IMR-90 (cell line): Measurements from ENCODE around the gene IZUMO4. TPM values are rescaled to one million over a fixed set of nuclear protein-coding genes. Genes with fewer than 3 reads are reported as not detected.

Experiments
- ATAC-seq: fragments of 200-7000 bp; cut with Tn5 transposase; 2 replicates; pipeline ENCODE4 v1.9.1; 2020; ENCODE audit warnings: low read depth, mild to moderate bottlenecking, moderate library complexity
- BruUV-seq: library from RNA; stranded (reverse); fragments of 400-500 nt; replicated peaks from 2 replicates; lab custom pipeline; 2021; lab: Mats Ljungman, UMichigan
- CTCF ChIA-PET: fragments of 300-600 bp; formaldehyde crosslinking; extraction: SDS; loops from one replicate; lab custom pipeline; 2021; ENCODE audit warnings: antibody characterized with exemption; lab: Yijun Ruan, JAX
- POLR2A ChIA-PET: fragments of 300-600 bp; sonication (Branson Sonifier 250); formaldehyde crosslinking; loops from one replicate; lab custom pipeline; 2022; ENCODE audit warnings: antibody characterized with exemption; ENCODE audit not compliant: unreplicated experiment; lab: Charles Lee
- DNase-seq: peaks from one replicate; pipeline ENCODE4 v3.0.0; 2013
- H2AFZ ChIP-seq: replicated peaks from 2 replicates; pipeline ENCODE3; 2013; ENCODE audit warnings: low read length, mild to moderate bottlenecking; ENCODE audit not compliant: poor library complexity
- H2AK5ac ChIP-seq: 2 replicates; pipeline ENCODE4 v1.6.1; 2013; ENCODE audit warnings: low read depth, low read length, inconsistent platforms
- H2AK9ac ChIP-seq: replicated peaks from 2 replicates; pipeline ENCODE3; 2013; ENCODE audit warnings: mild to moderate bottlenecking, low read depth, low read length, moderate library complexity; ENCODE audit not compliant: poor library complexity
- H2BK120ac ChIP-seq: 2 replicates; pipeline ENCODE4 v1.6.1; 2013; ENCODE audit warnings: low read depth, low read length, inconsistent platforms
- H2BK15ac ChIP-seq: 3 replicates; pipeline ENCODE4 v1.6.1; 2013; ENCODE audit warnings: low read depth, low read length, inconsistent platforms
- H2BK20ac ChIP-seq: 2 replicates; pipeline ENCODE4 v1.6.1; 2013; ENCODE audit warnings: low read depth, mild to moderate bottlenecking, inconsistent platforms, low read length, moderate library complexity
- H2BK5ac ChIP-seq: 2 replicates; pipeline ENCODE4 v1.6.1; 2013; ENCODE audit warnings: mild to moderate bottlenecking, low read depth, low read length, inconsistent platforms; ENCODE audit not compliant: poor library complexity, severe bottlenecking
- H3K14ac ChIP-seq: replicated peaks from 2 replicates; pipeline ENCODE4 v1.6.1; 2013; ENCODE audit warnings: low read depth, low read length, inconsistent platforms
- H3K18ac ChIP-seq: 2 replicates; pipeline ENCODE4 v1.6.1; 2013; ENCODE audit warnings: low read depth, low read length, control low read depth
- H3K23ac ChIP-seq: 2 replicates; pipeline ENCODE4 v1.6.1; 2013; ENCODE audit warnings: low read depth, low read length, inconsistent platforms
- H3K27ac ChIP-seq: 2 replicates; pipeline ENCODE4 v1.5.1; 2013; ENCODE audit warnings: mild to moderate bottlenecking, control low read depth, low read length; ENCODE audit not compliant: insufficient read depth
- H3K27me3 ChIP-seq: 2 replicates; pipeline ENCODE4 v1.6.1; 2013; ENCODE audit warnings: low read length; ENCODE audit not compliant: control insufficient read depth, insufficient read depth
- H3K36me3 ChIP-seq: 2 replicates; pipeline ENCODE4 v1.6.1; 2013; ENCODE audit warnings: low read length, mixed read lengths; ENCODE audit not compliant: control insufficient read depth, insufficient read depth
- H3K4ac ChIP-seq: 2 replicates; pipeline ENCODE4 v1.6.1; 2013; ENCODE audit warnings: low read depth, low read length, inconsistent platforms
- H3K4me1 ChIP-seq: 2 replicates; pipeline ENCODE4 v1.6.1; 2013; ENCODE audit warnings: low read length, mixed read lengths; ENCODE audit not compliant: control insufficient read depth, insufficient read depth
- H3K4me2 ChIP-seq: 2 replicates; pipeline ENCODE4 v1.6.1; 2013; ENCODE audit warnings: low read depth, mild to moderate bottlenecking, control low read depth, low read length, moderate library complexity
- H3K4me3 ChIP-seq: 2 replicates; pipeline ENCODE4 v1.5.1; 2013; ENCODE audit warnings: low read depth, mild to moderate bottlenecking, control low read depth, low read length, moderate library complexity; ENCODE audit not compliant: insufficient read depth
- H3K56ac ChIP-seq: 2 replicates; pipeline ENCODE4 v1.6.1; 2013; ENCODE audit warnings: low read length, inconsistent platforms; ENCODE audit not compliant: insufficient read depth; ENCODE audit errors: extremely low read depth
- H3K79me1 ChIP-seq, 2 experiments: 2 replicates each; pipeline ENCODE4 v1.6.1; 2013; ENCODE audit warnings: low read length in 2 of 2, inconsistent platforms in 1 of 2, low read depth in 1 of 2
- H3K9ac ChIP-seq: 2 replicates; pipeline ENCODE4 v1.6.1; 2013; ENCODE audit warnings: low read depth, low read length, control low read depth
- H3K9me1 ChIP-seq: 2 replicates; pipeline ENCODE4 v1.6.1; 2013; ENCODE audit warnings: low read length, inconsistent platforms; ENCODE audit not compliant: insufficient read depth
- H3K9me3 ChIP-seq: 2 replicates; pipeline ENCODE4 v1.6.1; 2013; ENCODE audit warnings: low read length; ENCODE audit not compliant: control insufficient read depth, insufficient read depth
- H4K20me1 ChIP-seq: 2 replicates; pipeline ENCODE4 v1.6.1; 2013; ENCODE audit warnings: low read length, inconsistent platforms; ENCODE audit not compliant: insufficient read depth
- H4K5ac ChIP-seq: 2 replicates; pipeline ENCODE4 v1.6.1; 2013; ENCODE audit warnings: mild to moderate bottlenecking, low read depth, low read length, control low read depth
- H4K8ac ChIP-seq, 2 experiments: 2 replicates each; pipeline ENCODE4 v1.6.1; 2013; ENCODE audit warnings: low read depth in 2 of 2, low read length in 2 of 2, control low read depth in 1 of 2, inconsistent platforms in 1 of 2
- H4K91ac ChIP-seq: 2 replicates; pipeline ENCODE4 v1.6.1; 2013; ENCODE audit warnings: low read depth, low read length, inconsistent platforms; ENCODE audit not compliant: insufficient read depth
- BHLHE40 ChIP-seq: fragments of 150-350 bp; IDR thresholded peaks from 2 replicates; pipeline ENCODE4 v1.6.1; 2016; ENCODE audit warnings: mild to moderate bottlenecking, low read depth, low read length
- CEBPB ChIP-seq: IDR thresholded peaks from 2 replicates; pipeline ENCODE4 v1.6.1; 2012; ENCODE audit warnings: low read depth, low read length, improper control_type of control experiment
- CHD1 ChIP-seq: IDR thresholded peaks from 2 replicates; pipeline ENCODE4 v1.6.1; 2012; ENCODE audit warnings: low read depth, low read length, improper control_type of control experiment
- CTCF ChIP-seq: conservative IDR thresholded peaks from 2 replicates; pipeline ENCODE4 v1.5.1; 2012; ENCODE audit warnings: mild to moderate bottlenecking, low read depth, low read length, improper control_type of control experiment
- ELK1 ChIP-seq: fragments of 150-350 bp; IDR thresholded peaks from 2 replicates; pipeline ENCODE4 v1.6.1; 2016; ENCODE audit warnings: low read depth, mild to moderate bottlenecking, low read length, moderate library complexity, borderline replicate concordance
- FOS ChIP-seq: fragments of 150-350 bp; IDR thresholded peaks from 2 replicates; pipeline ENCODE4 v1.6.1; 2016; ENCODE audit warnings: low read depth, low read length
- MAFK ChIP-seq: IDR thresholded peaks from 2 replicates; pipeline ENCODE4 v1.6.1; 2012; ENCODE audit warnings: low read depth, low read length, improper control_type of control experiment
- MAZ ChIP-seq: IDR thresholded peaks from 2 replicates; pipeline ENCODE4 v1.6.1; 2012; ENCODE audit warnings: low read depth, mild to moderate bottlenecking, low read length, improper control_type of control experiment, moderate library complexity, borderline replicate concordance
- MXI1 ChIP-seq: IDR thresholded peaks from 2 replicates; pipeline ENCODE4 v1.6.1; 2012; ENCODE audit warnings: low read depth, mild to moderate bottlenecking, low read length, moderate library complexity, borderline replicate concordance
- NFE2L2 ChIP-seq: fragments of 150-350 bp; IDR thresholded peaks from 2 replicates; pipeline ENCODE4 v1.6.1; 2016; ENCODE audit warnings: low read depth, mild to moderate bottlenecking, low read length
- POLR2A ChIP-seq: IDR thresholded peaks from 2 replicates; pipeline ENCODE4 v1.6.1; 2012; ENCODE audit warnings: mild to moderate bottlenecking, low read depth, low read length
- RAD21 ChIP-seq: IDR thresholded peaks from 2 replicates; pipeline ENCODE4 v1.6.1; 2012; ENCODE audit warnings: low read length, improper control_type of control experiment
- RCOR1 ChIP-seq: IDR thresholded peaks from 2 replicates; pipeline ENCODE4 v1.6.1; 2012; ENCODE audit warnings: mild to moderate bottlenecking, low read length, improper control_type of control experiment; ENCODE audit not compliant: insufficient replicate concordance
- RFX5 ChIP-seq: IDR thresholded peaks from 2 replicates; pipeline ENCODE4 v1.8.0; 2012; ENCODE audit warnings: low read depth, mild to moderate bottlenecking, low read length, moderate library complexity
- SMC3 ChIP-seq: fragments of 150-350 bp; IDR thresholded peaks from 2 replicates; pipeline ENCODE4 v1.6.1; 2016; ENCODE audit warnings: low read depth, mild to moderate bottlenecking, antibody characterized with exemption, low read length, moderate library complexity
- USF2 ChIP-seq: fragments of 150-350 bp; IDR thresholded peaks from 2 replicates; pipeline ENCODE4 v1.6.1; 2017; ENCODE audit warnings: mild to moderate bottlenecking, antibody characterized with exemption, low read length, low read depth
- WGBS, 2 experiments: methylation state at CpG; one replicate each; pipeline versions ENCODE4 v1.1.5 to v1.1.7; 2013; ENCODE audit warnings: missing lambda C conversion rate in 2 of 2; ENCODE audit not compliant: insufficient read length in 1 of 2; ENCODE audit errors: extremely low coverage in 2 of 2; 5-methylcytosine and 5-hydroxymethylcytosine counted together
- dilution Hi-C: fragments of 300-500 bp; cut with HindIII; formaldehyde crosslinking; loops from one replicate; pipeline ENCODE4 v1.14.3; 2018; ENCODE audit warnings: low sequenced_read_pairs; ENCODE audit not compliant: unreplicated experiment
- in situ Hi-C: fragments of 300-500 bp; cut with MboI; formaldehyde crosslinking; loops from 3 replicates; pipeline ENCODE4 v1.14.3; 2019; ENCODE audit warnings: low sequenced_read_pairs, inconsistent platforms, mixed read lengths
- intact Hi-C: fragments of 100-400 bp; cut with micrococcal nuclease; formaldehyde crosslinking; loops from 2 replicates; pipeline ENCODE4 v1.10.0; 2022
- polyA plus RNA-seq, 3 experiments: library from polyadenylated mRNA; depleted of rRNA; stranded (reverse); fragments of >200 nt; gene quantifications; 2 replicates each; pipeline ENCODE4 v1.2.3, GENCODE V29; 2012; ENCODE audit warnings: low replicate concordance in 1 of 3
- total RNA-seq: library from RNA; depleted of rRNA; stranded (reverse); fragments of >200 nt; gene quantifications from 2 replicates; pipeline ENCODE4 v1.2.3, GENCODE V29; 2012

Gene IZUMO4
- total and polyA plus RNA-seq, 2 of the 4 experiments (the other 2 are of a cell fraction): 0.72 to 2.8 TPM

GRCh38 chr19:2079865-2080301 is 16.8 kb upstream of the IZUMO4 start:
- intact Hi-C loops (no loop called here), dilution Hi-C loops (no loop called here), in situ Hi-C loops (no loop called here)
- no peak overlapping the region for H3K14ac ChIP-seq
- H3K36me3 ChIP-seq: peaks cover 66% of the 10 kb centered on the region
- H2AK9ac ChIP-seq: no peak overlapping the region
- H3K9me3 ChIP-seq: no peaks in the 10 kb centered on the region
- H2BK5ac ChIP-seq: no peak overlapping the region
- H3K9me1 ChIP-seq: no peaks in the 10 kb centered on the region
- H3K23ac ChIP-seq: no peak overlapping the region
- WGBS, 2 experiments: 93% methylated on average over 16 of the region's 23 CpGs; no CpG with 5 or more reads in 1 of the 2 experiments
- no peak overlapping the region for H3K56ac ChIP-seq
- H2AFZ ChIP-seq: no peak overlapping the region
- no peak overlapping the region for H3K9ac ChIP-seq
- ChIA-PET CTCF (no interaction called here), POLR2A (no interaction called here)
- no peak overlapping the region for H2BK20ac ChIP-seq
- H3K27me3 ChIP-seq: no peaks in the 10 kb centered on the region
- no peak overlapping the region for H3K4me2 ChIP-seq
- H3K4me1 ChIP-seq: no peaks in the 10 kb centered on the region
- H3K79me1 ChIP-seq: peaks cover 20 to 30% of the 10 kb centered on the region in 2 experiments; a peak in 3 of 4 replicates
- no peak overlapping the region for H4K8ac ChIP-seq
- no peak overlapping the region for H3K27ac ChIP-seq
- H4K5ac ChIP-seq: no peak overlapping the region
- BruUV-seq: no TSS peak
- H4K91ac ChIP-seq: no peak overlapping the region
- no peak for DNase-seq
- H3K4ac ChIP-seq: no peak overlapping the region
- no peak for TF ChIP-seq POLR2A
- no peak for TF ChIP-seq RFX5
- TF ChIP-seq USF2: no peak
- TF ChIP-seq RAD21: no peak
- no peak for TF ChIP-seq CEBPB
- TF ChIP-seq MXI1: no peak
- TF ChIP-seq SMC3: no peak
- TF ChIP-seq MAZ: no peak
- no peak for TF ChIP-seq ELK1
- TF ChIP-seq FOS: no peak
- TF ChIP-seq CHD1: no peak
- TF ChIP-seq RCOR1: no peak
- no peak for TF ChIP-seq CTCF
- TF ChIP-seq MAFK: no peak
- no peak for TF ChIP-seq NFE2L2
- no peak for TF ChIP-seq BHLHE40
- H3K4me3 ChIP-seq: no peak overlapping the region
- H4K20me1 ChIP-seq: peaks cover 9% of the 10 kb centered on the region; the same call in 1 of the 2 replicates
- ATAC-seq: no peak
- H3K18ac ChIP-seq: no peak overlapping the region
- H2BK15ac ChIP-seq: no peak overlapping the region
- no peak overlapping the region for H2BK120ac ChIP-seq
- no peak overlapping the region for H2AK5ac ChIP-seq
